ENCODE results near the gene BAX.

Gene BAX

DNA sequence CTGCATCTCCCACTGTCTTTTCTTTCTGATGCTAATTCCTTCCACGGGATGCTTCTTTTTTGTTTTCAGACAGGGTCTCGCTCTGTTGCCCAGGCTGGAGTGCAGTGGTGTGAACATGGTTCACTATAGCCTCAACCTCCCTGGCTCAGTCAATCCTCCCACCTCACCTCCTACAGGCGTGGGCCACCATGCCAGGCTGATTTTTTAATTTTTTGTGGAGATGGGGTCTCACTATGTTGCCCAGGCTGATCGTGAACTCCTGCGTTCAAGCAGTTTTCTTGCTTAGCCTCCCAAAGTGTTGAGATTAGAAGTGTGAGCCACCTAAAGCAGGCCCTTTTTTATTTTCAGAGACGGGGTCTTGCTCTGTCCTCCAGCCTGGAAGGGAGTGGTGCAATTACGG, 33.6 kb downstream of the BAX start:
- no peak for DNase-seq (ENCODE audit: low read depth)

DNA sequence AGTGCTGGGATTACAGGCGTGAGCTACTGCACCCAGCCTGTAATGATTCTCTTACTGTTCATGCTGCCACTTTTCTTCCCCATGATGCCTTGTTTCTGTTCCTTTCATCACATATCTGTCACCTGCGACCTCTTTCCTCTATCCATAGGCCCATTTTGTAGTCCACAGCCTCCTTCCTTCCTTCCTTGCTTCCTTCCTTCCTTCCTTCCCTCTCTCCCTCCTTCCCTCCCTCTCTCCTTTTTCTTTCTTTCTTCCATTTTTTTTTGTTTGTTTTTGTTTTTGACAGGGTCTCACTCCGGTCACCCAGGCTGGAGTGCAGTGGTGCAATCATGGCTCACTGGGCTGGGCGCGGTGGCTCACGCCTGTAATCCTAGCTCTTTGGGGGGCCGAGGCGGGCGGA, 34.2 kb downstream of the BAX start:
- no peak for DNase-seq (ENCODE audit: low read depth)

DNA sequence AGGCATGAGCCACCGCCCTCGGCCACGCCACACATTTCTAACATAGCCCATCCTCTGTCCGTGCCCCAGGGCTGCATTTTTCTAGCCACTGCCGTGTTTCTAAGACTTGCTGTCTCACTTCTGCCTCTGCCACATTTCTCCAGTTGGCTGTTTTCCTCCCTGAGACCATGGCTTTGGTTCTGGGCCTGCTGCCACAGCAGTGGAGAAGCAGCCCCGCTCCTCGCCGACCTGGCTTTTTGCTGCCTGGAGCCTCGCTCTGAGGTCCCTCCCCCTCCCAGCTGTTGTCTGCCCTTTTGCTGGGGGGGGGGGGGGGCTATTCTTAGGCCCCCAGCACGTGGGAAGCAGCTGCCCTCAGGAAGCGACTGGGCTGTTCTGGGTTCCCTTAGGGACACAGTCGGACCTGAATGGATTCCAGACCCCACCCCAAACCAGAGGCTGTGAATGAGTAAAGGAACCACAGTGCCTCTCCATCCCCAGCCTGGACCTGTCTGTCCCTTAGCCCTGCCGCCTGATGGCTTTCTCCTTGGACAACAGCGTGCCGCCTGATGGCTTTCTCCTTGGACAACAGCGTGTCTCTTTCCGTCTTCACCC, 35.1 kb downstream of the BAX start:
- no peak for DNase-seq (ENCODE audit: low read depth)

DNA sequence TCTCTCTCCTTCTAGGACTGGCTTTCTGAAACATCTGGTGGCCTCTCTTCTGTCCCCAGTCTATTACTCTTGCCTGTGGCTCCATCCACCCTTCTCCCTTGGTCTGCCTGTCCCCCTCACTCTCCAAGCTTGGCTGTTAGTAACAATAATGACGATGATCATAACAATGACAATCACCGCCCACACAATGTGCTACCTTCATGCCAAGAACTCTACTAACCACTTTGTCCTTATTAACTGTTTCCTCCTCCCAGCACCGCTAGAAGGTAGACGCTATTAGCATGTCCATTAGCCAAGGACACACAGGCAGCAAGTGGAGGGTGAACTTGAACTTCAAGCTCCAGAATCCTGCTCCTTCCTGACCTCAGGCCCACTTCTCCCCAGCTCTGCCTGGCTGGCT, 35.7 kb downstream of the BAX start:
- no peak for DNase-seq (ENCODE audit: low read depth)

DNA sequence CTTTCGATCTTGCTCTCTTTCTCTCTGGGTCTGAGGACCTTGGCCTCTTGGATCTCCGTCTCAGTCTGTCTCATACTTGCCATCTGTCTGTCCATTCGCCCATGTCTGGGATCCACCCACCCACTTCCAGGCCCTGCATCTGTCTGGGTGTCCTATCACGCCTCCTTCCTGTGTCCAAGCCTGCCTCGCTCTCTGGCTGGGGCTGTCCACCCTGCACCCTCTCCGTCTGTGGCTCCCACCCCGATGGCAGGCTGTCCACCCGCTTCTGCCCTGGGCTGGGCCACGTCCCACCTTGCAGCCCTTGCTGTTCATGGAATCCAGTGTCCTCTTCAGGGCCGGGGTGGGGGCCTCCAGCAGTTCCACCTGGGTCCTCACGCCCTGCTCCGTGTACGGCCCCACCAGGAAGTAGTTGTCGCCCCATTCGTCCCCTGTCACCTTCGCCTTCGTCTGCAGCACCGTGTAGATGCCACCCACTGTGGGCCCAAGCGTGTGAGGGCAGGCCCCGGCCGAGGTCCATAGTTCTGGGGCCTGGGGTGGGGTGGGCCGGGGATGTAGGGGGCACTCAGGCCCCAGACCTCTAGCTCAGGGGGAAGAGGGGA, 36.4 kb downstream of the BAX start:
- DNase-seq (ENCODE audit: low read depth), result no peak

DNA sequence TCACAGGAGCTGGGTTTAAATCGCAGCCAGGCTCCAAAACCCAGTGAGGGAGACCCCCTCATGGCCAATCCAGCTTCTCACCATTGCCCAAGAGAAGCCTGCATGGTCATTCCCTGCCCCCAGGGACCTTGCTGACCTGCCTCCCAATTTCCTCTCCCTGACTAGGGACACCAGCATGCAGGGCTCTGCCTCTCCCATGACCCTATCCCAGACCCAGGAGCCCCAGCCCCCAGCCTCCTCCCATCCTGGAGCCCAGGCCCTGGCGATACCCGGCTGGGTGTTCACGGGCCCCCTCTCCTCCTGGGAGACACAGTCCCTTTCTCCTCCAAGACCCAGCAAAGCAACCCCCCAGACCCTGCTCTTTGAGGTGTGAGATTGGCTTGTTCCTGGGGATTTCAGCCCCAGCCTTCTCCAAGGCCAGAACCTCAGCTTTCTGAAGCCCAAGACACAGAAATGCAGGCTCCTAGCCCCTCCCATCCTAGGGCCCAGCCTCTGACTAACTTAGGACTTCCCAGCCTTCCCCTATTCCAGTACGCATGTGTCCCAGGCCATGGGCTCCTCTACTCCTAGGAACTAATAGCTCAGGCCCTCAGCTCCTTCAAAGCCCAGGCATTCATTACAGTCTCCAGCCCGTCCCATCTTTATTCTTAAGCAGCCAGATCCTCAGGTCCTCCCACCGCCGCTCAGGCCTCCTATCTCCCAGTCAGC, 37.4 kb downstream of the BAX start:
- DNase-seq (ENCODE audit: low read depth), result no peak

DNA sequence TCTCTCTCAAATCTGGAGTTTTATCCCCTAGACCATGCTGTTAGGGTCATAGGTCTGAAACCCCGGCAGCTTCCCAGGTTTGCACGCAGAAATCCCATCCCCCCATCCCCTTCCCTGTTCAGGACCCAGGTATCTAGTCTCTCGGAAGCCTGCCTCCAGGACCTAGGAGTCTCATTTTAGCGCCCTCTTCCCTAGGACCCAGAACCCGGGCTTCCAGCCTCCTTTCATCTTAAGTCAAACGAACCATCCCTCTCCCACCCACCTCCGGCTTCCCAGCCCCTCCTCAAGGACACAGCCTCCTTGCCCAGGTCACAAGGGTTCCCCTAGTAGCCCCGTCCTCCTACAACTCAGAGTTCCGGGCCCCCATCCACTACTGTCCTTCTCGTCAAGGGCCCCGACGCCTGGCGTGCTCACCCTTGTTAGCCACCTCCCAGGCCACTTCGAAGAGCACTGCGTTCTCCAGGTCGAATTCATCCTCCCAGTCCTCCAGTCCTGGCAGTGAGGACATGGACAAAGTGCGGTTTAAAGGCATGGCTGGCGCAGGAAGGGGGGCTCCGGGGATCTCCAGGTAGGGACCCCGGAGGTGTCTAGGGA, 38.0 kb downstream of the BAX start:
- no peak for DNase-seq (ENCODE audit: low read depth)

DNA sequence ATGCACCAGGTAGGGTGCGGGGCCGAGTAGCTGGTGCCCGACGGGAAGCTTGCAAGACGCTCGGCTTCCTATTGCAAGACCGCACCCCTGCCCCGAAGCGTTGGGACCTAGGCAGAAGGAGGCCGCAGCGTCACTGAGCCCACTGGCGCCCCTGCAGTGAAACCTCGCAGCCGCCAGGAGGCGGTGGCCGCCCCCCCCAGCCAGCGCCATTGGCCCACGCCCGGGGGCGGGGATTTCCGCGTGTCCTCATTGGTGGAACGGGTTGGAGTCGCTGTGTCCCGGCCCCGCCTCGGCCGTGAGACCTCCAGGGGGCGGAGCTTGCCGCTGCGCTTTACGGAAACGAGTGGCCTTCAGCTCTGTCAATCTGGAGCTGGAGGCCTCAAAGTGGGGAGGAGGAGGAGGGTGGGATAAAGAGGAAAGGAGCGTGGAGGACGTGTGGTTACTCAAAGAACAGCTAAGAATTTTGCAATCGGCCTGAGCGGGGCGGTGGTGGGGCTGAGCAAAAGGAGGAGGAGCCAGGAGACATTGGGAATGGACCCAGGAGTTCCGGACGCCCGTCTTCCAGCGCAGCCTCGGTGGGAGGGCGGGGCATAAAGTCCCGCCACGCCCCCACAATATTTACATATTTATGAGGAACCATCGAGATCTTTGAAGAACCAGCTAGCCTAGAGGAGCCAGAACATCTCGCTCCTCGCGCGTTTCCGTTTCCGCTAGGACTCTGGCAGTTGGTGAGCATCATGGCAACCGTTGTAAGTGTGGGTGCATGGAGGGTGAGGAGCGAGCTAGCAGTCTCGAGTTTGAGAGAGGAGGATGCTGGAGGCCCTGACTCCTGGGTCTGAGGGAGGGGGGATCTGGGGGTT, 38.7 kb downstream of the BAX start, which contains the start of the genes GYS1 and RUVBL2:
Gene GYS1, minus strand, starts transcription at position 135 of the 860 bp plus-strand sequence. CDS start 197 bp downstream, outside the sequence.
Gene RUVBL2, plus strand, starts transcription at position 713 of the 860 bp plus-strand sequence. Its CDS starts 25 bp downstream, at position 738.
- DNase-seq (ENCODE audit: low read depth), result peak; percentile 99

DNA sequence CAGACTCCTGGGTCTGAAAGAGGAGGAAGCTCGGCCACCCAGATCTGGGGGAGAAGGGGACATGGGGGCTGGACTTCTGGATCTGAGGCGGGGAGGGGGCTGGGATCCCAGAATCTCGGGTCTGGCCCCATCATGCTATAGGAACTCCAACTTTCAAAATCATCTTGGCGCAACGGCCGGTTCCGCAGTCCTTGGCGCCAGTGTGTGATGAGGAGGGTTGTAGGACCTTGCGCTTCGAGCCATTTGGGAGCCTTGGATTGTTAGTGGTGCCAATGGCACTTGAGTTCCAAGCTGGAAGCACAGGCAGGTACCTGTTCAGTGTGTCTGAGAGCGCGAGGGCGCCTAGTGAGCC, 39.3 kb downstream of the BAX start:
- DNase-seq (ENCODE audit: low read depth), result no peak

DNA sequence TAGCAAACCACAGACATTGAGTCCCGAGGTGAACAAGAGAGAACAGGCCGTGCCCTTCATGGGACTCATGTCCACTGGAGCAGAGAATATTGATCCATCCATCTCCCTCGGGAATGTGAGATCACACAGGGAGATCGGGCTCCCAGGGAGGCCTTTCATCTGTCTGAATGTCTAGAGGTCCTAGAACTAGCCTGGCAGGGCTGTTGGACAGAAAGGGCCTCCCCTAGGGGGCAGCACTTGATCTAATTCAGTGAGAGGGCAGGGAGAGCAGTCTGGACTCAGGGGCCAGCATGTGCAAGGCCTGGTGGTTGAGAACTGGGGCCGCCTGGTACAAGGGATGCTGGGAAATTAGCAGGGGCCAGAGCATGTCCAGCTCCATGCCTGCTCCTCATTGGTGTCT, 43.3 kb downstream of the BAX start:
- DNase-seq (ENCODE audit: low read depth), result no peak

DNA sequence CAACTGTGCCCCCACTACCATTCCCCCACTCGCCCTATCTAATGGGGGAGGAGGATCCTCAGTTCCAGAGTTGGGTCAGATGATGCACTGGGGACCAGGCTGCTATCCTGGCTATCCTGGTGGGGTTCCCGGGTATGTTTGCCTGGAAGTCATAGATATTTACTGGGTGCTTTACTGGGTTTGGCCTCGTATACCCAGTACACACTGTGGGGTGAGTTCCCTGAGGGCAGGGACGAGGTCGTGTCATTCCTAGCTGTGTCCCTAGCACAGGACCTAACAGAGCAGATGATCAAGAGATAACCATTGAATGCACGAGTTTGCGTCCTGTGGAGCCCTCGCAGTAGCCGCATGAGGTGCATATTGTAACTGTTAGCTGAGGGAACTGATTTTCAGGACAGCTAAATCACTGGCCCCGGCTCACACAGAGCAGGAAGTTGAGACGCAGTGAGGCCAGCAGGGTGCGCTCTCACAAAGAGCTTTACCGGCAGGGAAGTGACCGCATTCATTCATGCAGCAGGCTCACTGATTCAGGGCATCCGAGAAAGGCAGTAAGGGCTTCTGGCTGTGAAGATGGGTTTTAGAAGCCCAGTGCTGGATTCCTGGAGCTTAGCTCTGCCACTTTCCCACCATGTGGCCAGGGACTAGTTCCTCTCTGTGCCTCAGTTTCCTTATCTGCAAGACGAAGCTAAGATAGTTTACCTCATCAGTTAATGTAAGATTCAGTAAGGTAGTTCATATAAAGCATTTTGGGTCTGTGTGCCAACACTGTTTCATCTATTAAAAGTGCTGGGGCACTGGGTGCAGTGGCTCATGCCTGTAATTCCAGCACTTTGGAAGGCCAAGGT, 45.0 kb downstream of the BAX start:
- DNase-seq (ENCODE audit: low read depth), result peak; percentile 45

DNA sequence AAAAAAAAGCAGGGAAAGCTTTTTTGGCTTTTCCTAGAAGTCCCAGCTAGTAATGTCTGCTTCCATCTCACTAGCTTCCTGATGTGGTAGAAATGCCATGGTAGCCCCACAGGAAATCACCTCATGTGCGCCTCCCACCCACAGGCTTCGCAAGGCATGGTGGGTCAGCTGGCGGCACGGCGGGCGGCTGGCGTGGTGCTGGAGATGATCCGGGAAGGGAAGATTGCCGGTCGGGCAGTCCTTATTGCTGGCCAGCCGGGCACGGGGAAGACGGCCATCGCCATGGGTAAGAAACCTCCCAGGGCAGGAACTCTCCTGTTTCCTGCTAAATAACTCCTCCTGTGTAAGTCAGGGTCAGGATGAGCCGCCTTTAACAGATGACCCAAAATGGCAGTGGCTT, 49.5 kb downstream of the BAX start:
- DNase-seq (ENCODE audit: low read depth), result no peak

DNA sequence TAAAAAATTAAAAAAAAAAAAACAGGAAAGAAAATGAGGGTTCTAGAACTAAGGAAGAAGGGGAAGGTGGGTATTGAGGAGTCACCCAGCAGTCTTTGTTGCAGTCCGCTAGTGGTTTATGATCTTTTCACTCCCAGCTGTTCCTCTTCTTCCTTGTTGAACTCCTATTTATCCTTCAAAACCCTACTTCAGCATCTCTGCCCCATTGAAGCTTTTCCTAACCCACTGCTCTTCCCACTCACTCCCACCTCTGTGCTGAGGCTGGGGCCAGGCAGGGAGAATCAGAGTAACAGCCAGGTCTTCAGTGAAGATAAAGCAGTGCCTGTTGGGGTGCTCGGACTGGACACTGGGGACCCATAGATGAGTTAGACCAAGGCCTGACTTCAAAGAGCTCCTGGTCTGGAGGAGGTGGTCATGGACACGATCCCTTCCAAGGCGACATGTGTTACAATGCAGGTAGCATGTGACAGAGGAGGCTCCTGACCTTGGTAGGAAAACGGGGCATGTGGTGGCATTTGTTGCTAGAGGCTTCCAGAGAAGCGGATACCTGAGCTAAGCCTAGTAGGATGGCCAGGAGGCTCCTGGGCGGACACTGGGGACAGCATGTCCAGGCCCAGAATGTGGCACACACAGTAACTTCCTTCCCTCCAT, 50.4 kb downstream of the BAX start:
- DNase-seq (ENCODE audit: low read depth), result no peak

DNA sequence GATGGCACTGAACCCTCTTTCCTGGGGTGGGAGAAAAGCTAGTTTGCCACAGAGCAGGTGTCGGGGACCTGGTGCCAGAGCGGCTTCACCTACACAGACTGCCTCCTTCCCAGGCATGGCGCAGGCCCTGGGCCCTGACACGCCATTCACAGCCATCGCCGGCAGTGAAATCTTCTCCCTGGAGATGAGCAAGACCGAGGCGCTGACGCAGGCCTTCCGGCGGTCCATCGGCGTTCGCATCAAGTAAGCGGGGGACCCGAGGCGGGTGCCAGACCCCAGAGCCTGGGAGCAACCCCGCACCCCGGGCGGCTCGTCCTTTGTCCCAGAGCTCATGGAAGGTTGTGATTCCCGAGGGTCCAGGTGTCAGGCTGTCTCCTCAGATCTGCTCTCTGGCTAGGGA, 52.2 kb downstream of the BAX start:
- no peak for DNase-seq (ENCODE audit: low read depth)

DNA sequence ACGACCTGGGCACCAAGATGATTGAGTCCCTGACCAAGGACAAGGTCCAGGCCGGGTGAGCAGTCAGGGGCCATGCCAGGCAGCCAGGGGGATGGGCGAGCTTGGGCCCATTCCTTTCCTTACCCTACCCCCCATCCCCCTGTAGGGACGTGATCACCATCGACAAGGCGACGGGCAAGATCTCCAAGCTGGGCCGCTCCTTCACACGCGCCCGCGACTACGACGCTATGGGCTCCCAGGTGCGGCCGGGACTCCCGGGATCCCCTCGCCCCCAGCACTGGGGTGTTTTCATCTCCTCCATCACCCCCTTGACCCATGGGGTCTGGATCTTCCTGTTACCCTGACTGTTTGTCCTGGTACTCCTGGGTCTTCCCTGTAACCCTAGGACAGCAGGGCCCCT, 55.2 kb downstream of the BAX start:
- no peak for DNase-seq (ENCODE audit: low read depth)

DNA sequence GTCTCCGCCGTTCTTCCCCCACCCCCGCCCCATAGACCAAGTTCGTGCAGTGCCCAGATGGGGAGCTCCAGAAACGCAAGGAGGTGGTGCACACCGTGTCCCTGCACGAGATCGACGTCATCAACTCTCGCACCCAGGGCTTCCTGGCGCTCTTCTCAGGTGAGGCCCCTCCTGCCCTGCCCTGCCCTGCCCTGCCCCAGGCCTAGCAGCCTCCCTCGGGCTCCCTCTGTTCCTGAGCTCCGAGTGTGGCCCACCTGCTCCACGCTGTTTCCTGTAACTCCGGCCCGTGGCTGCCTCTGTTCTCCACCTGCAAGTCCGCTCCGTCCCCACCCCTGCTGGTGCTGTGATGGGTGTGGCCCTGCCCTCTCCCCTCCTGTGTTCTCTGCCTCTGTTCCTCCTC, 55.8 kb downstream of the BAX start:
- DNase-seq (ENCODE audit: low read depth), result no peak

DNA sequence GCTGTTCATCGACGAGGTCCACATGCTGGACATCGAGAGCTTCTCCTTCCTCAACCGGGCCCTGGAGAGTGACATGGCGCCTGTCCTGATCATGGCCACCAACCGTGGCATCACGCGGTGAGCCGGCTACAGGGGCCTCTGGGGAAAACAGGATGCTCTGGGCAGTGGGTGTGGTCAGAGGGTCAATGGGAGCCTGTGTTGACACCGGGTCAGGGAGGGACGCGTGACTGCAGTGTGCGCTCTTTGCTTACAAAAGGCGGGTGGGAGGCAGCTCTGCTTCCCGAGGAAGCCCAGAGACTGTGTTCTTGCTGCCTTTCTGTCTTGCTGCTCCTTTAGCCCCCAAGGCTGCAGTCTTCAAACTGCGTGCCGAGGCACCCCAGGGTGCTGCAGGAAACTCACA, 56.5 kb downstream of the BAX start:
- no peak for DNase-seq (ENCODE audit: low read depth)

Data from stimulated activated CD8-positive, alpha-beta memory T cell treated with anti-CD3 and anti-CD28 coated beads, Interleukin-12 subunit alpha, Interleukin-12 subunit beta, amount 100 ng/mL, for 4 hours (primary cell).